C4-2B (cell line): ENCODE results near the gene HTR4.

Source experiments
- ZFX ChIP-seq: fragments of 450-650 bp; IDR thresholded peaks from 2 replicates; pipeline ENCODE4 v1.6.1; 2017
- TF ChIP-seq, protein P1 (sequence below): fragments of 450-650 bp; conservative IDR thresholded peaks from 2 replicates; pipeline ENCODE4 v1.5.1; 2017; ENCODE audit warnings: mild to moderate bottlenecking

DNA sequence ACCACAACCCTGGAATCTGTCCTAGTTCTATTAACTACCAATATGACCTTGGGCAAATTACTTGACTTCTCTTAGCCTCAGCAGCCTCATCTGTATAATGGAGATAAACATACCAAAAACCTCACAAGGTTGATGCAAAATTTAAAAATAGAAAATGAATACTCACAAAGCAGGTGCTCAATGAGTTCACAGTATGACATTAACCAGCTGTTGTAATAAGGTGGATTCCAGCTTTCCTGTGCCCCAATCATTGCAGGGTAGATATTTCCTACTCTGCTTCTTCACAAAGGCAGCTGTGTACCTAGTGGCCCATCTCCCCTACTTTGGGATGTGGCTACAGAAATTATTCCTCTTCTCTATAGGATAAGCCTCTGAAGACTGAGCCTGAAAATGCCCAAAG, 8.8 kb downstream of the HTR4 start:
- TF ChIP-seq, protein P1, sequence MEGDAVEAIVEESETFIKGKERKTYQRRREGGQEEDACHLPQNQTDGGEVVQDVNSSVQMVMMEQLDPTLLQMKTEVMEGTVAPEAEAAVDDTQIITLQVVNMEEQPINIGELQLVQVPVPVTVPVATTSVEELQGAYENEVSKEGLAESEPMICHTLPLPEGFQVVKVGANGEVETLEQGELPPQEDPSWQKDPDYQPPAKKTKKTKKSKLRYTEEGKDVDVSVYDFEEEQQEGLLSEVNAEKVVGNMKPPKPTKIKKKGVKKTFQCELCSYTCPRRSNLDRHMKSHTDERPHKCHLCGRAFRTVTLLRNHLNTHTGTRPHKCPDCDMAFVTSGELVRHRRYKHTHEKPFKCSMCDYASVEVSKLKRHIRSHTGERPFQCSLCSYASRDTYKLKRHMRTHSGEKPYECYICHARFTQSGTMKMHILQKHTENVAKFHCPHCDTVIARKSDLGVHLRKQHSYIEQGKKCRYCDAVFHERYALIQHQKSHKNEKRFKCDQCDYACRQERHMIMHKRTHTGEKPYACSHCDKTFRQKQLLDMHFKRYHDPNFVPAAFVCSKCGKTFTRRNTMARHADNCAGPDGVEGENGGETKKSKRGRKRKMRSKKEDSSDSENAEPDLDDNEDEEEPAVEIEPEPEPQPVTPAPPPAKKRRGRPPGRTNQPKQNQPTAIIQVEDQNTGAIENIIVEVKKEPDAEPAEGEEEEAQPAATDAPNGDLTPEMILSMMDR = no peak
- TF ChIP-seq ZFX = no peak
